Glomerular visceral epithelial cell (primary cell): ENCODE data around the gene FBXW5.

Source experiments
- DNase-seq: peaks from one replicate; pipeline ENCODE4 v3.0.0-alpha.2; 2016; ENCODE audit errors: extremely low spot score

FBXW5 gene

DNA sequence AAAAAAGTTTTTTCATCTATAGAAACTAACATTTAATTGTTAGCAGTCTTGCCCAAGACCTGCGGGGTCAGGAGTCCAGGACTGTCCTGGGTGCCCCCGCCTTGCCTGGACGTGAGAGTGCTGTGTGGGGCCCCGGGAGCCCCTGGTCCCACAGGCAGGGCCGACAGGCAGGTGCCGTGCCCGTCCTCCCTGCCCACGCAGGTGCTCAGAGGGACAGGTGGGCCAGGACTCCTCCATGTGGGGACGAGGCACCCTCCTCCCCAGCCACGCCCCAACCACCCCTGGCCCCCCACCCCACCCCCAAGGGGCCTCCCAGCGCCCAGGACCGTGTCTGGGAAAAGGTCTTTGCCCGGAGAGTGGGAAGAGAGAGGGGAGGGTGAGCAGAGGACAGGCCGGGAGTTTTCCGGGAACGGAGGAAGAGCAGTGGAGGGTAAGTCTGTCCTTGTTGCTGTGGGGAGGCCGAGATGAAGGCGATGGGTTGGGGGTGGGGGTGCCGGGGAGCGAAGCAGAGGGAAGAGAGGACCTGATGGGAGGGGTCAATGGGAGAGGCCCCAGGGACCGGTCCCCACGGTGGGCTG, 4.8 kb upstream of the FBXW5 start:
- DNase-seq: no peak

- DNase-seq: peak; percentile 35
Measured at GRCh38 chr9:136947955-136948510, 3.5 kb upstream of the FBXW5 start.

DNA sequence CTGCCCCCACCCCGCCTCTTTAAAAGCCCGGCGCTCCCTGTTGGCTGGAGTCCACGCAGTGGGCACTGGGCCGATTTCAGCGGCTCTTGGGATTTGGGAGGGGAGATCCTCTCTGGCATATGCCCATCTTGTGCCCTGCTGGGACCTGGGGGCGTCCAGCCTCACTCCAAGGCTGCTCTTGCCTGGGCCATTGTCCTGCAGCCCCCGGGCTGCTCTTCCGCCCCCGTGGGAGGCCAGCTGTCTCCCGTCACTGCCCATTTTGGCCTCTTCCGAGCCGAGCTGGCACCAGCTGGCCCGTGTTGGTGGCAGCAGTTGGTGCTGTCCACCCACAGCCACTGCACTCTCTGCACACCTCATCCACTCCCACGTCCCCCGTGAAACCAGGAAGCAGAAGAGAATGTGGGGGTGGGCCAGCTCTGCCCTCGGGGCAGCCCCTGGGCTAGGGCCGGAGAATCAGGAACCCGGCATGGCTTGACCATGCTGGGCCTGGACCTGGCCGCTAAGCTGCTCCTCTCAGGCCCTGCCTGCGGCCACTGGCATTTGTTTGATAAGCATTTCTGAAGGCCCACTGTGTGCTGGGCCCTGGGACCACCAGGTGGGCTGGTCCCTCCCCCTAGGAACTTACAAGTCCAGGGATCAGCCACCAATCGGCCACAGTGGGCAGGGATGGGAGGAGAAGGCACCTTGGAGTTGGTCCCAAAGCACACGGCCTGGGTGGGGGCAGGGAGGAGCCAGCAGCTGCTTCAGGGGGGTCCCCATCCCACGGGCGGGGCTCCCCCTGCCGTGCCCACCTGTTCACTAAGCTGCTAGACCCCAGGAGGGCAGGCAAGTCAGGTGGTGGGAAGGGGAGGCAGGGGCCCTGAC, 2.7 kb upstream of the FBXW5 start:
- no peak for DNase-seq

DNA sequence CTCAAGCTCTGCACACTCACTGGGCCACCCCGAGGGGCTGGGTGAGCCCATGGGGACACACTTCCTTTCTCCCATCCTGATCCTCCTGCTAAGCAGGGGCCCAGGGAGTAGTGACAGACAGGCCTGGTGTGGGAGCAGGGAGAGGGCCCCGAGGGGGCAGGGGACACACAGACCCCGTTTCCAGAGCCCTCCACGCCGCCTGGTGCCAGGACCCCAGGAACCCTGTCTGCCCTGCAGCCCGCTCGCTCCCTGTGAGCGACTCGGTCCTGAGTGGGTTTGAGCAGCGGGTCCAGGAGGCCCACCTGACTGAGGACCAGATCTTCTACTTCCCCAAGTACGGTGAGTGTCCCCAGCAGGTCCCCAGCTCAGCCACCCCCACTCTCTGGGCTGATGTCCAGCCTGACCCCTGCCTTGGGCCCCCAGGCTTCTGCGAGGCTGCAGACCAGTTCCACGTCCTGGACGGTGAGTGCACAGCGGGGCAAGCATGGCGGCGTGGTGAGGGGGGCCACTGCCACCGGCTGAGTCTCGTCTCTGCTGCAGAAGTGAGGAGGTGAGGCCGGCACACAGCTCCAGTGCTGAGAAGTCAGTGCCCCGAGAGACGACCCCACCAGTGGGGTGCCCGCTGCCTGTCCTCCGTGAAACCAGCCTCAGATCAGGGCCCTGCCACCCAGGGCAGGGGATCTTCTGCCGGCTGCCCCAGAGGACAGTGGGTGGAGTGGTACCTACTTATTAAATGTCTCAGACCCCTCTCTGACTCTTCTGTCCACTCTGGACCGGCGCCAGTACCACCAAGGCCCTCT, 1.9 kb upstream of the FBXW5 start:
- no peak for DNase-seq

- no peak for DNase-seq
Measured at GRCh38 chr9:136945333-136946227, 1.0 kb upstream of the FBXW5 start.

- DNase-seq: peak; percentile 58
Measured at GRCh38 chr9:136944212-136944518, 373 bp downstream of the FBXW5 start.

- peak; percentile 46 for DNase-seq
Measured at GRCh38 chr9:136943291-136944211, 987 bp downstream of the FBXW5 start.

- no peak for DNase-seq
Measured at GRCh38 chr9:136942881-136943230, 1.7 kb downstream of the FBXW5 start.

GRCh38 chr9:136942112-136942880, 2.2 kb downstream of the FBXW5 start:
- no peak for DNase-seq

DNA sequence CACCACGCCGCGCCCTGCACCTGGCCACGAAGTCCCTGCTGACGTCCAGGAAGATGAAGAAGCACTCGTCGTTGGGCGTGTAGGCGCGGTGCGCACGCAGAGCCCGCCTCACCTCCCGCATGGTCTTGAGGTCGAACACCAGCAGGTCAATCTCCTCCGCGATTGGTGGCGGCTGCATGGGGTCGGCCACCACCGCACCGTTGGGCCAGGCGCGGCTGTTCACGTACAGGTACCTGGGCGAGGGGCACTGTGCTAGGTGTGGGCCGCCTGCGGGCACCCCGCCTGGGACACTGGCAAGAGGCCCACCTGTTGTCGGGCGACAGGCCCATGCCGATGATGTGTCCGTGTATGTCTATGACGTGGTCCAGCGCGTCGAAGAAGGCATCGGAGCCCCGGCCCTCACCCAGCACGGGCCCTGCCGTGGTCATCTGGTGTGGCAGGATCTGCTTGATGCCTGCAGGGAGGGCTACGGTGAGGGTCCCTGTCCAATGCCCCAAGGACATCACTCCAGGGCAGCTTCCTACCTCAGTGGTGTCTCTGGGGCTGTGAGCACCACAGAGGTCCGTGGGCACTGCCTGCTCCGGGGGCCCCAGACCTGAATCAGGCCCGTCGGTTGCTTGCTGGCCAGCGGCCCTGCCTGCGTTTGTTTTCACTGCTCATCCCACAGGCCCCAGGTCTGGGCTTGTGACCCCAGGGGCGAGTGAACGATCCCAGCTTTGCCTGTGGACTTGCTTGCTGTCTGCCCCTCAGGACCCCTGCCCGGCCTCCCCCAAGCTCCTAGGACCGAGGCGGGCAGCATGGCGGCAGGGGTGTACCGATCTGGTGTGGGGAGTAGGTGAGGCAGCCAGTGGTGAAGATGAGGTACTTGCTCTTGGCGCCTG, 3.1 kb downstream of the FBXW5 start:
- DNase-seq: no peak

DNA sequence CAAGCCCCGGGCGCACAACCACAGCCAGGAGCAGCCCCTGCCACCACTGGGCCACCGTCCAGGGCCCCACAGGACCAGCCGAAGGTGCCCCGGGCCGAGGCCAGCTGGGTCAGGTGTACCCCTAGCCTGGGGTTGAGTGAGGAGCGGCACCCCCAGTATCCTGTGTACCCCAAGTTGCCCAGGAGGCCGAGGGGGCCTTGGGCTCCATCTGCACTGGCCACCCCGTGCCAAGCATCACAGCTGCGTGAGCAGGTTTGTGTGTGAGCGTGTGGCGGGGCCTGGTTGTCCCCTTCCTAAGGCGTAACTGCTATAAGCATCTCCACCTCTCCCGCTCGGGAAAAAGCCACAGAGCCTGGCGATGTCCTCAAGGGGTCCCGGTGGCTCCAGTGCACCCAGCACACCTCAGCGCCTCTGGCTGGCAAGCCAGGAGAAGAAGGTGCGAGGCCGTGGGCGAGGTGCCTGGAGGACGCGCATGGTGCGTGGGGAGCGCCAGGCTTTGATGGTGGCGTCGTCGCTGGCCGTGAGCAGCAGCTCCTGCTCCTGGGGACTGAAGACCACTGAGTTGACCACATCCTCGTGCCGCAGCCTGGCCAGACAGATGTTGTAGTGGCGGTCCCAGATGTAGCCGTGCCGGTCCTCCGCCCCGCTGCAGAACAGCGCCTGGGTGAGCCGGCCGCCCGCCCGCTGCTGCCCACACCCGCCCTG, 3.9 kb downstream of the FBXW5 start:
- DNase-seq: no peak

DNA sequence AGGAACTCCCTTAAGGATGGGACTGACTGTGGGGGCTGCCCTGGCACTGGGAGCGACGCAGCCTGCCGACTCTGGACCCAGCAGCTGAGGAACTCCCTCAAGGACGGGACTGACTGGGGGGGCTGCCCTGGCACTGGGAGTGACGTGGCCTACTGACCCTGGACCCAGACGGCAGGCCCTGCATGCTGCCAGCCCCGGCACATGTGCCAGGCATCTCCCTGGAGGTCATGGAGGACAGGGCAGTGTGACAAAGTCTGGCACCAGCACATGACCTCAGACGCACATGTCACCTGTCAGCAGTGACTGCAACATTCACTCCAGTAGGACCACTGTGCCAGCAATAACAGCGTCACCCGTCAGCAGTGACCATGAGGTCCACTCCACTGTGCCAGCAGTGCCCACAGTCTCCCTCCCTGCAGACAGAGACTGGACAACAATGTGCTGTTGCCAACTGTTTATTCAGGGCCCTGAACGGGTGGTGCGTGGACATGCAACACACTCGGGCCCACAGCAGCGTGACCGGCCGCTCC, 4.5 kb downstream of the FBXW5 start:
- no peak for DNase-seq

DNA sequence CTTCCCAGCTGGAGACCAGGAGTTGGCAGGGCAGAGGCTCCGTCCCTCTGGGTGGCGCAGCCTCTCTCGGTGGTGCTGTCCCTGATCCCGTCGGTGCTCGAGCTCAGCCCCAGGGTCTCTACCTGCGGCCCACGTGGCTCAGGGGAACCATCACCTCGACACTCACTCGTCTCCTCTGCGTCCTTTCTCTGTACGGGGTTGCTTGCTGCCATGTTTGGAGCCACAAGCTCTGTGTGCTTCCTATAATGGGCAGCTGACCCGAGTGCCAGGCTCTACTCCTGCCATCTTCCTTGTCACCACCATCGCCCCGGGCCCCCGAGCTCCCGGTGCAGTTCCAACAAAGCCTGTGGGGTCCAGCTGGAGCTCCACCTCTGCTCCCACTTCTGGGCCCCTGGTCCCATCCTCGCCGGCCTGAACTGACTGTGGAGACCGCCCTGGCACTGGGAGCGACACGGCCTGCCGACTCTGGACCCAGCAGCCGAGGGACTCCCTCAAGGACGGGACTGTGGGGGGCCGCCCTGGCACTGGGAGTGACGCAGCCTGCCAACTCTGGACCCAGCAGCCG, 5.0 kb downstream of the FBXW5 start:
- no peak for DNase-seq

GRCh38 chr9:136937186-136938001, 7.1 kb downstream of the FBXW5 start:
- DNase-seq: no peak

DNA sequence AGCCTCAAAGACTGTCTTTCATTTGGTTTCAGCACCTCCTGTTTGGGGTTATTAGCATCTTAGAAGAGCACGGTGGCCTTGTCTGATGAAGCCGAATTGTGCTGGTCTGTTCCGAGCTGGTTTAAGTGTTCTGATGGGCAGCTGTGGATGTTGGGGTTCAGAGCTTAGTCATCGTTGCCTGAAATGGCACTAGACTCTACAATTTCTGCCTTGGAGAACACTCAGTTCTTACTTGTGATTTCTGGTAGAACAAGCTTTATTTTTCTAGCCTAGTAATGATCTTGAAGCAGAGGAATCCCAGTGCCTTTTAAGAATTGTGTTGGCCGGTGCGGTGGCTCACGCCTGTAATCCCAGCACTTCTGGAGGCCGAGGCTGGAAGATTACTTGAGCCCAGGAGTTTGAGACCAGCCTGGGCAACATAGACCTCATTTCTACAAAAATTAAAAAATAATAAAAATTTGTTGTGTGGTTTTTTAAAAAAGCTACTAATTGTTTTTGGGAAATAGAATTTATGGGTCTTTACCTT, 7.8 kb downstream of the FBXW5 start:
- DNase-seq: no peak

- DNase-seq: no peak
Measured at GRCh38 chr9:136935651-136936050, 8.9 kb downstream of the FBXW5 start.
